ENCODE results near the gene MTOR.
"Not testable (repeated sequence)": the region's sequence is repeated elsewhere in the genome, so short reads cannot be mapped to it uniquely, and the experiment has no call there.

DNA sequence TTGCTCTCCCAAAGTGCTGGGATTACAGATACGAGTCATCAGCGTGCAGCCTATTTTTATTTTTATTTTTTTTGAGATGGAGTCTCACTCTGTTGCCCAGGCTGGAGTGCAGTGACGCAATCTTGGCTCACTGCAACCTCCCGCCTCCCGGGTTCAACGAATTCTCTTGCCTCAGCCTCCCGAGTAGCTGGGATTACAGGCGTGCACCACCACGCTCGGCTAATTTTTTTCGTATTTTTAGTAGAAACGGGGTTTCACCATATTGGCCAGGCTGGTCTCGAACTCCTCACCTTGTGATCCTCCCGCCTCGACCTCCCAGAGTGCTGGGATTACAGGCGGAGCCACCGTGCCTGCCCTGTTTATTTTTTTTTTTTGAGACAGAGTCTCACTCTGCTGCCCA is 161.5 kb downstream of the MTOR start:
- TF ChIP-seq, protein P1, sequence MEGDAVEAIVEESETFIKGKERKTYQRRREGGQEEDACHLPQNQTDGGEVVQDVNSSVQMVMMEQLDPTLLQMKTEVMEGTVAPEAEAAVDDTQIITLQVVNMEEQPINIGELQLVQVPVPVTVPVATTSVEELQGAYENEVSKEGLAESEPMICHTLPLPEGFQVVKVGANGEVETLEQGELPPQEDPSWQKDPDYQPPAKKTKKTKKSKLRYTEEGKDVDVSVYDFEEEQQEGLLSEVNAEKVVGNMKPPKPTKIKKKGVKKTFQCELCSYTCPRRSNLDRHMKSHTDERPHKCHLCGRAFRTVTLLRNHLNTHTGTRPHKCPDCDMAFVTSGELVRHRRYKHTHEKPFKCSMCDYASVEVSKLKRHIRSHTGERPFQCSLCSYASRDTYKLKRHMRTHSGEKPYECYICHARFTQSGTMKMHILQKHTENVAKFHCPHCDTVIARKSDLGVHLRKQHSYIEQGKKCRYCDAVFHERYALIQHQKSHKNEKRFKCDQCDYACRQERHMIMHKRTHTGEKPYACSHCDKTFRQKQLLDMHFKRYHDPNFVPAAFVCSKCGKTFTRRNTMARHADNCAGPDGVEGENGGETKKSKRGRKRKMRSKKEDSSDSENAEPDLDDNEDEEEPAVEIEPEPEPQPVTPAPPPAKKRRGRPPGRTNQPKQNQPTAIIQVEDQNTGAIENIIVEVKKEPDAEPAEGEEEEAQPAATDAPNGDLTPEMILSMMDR (conservative IDR thresholded peaks at IDR 0.05; ENCODE audit: low read depth, low read length) = not testable (repeated sequence)
- TF ChIP-seq EZH2phosphoT487 (IDR thresholded peaks at IDR 0.05; ENCODE audit: borderline replicate concordance, low read length); EZH2 (IDR thresholded peaks at IDR 0.05; ENCODE audit: low read length, unreplicated experiment): not testable (repeated sequence)
